HCT116 (cell line): ENCODE results near the gene ROBO1. TPM values are rescaled to one million over a fixed set of nuclear protein-coding genes. Genes with fewer than 3 reads are reported as not detected.

ENCODE experiments used
- ATAC-seq: fragments of 200-7000 bp; cut with Tn5 transposase; 2 replicates; pipeline ENCODE4 v1.9.1; 2020; ENCODE audit warnings: mild to moderate bottlenecking, moderate library complexity
- BruUV-seq: library from RNA; stranded (reverse); fragments of 400-500 nt; replicated peaks from 2 replicates; lab custom pipeline; 2021; lab: Mats Ljungman, UMichigan
- CTCF ChIA-PET: fragments of 300-600 bp; sonication (Branson Sonifier 250); formaldehyde crosslinking; loops from one replicate; lab custom pipeline; 2021; ENCODE audit warnings: antibody characterized with exemption; lab: Charles Lee
- POLR2A ChIA-PET: fragments of 300-600, 350-600 bp; sonication (Branson Sonifier 250); formaldehyde crosslinking; loops from one replicate; lab custom pipeline; 2021; ENCODE audit warnings: antibody characterized with exemption; lab: Charles Lee
- RAD21 ChIA-PET, 2 experiments: fragments of 300-600 bp; sonication (Branson Sonifier 250); formaldehyde crosslinking; loops; one replicate each; lab custom pipeline; 2023; ENCODE audit warnings: low total read pairs in 2 of 2; ENCODE audit not compliant: uncharacterized antibody in 2 of 2, unreplicated experiment in 2 of 2, low non-redundant PET in 1 of 2; lab: Charles Lee
- DNase-seq: peaks from one replicate; pipeline ENCODE4 v3.0.0-alpha.2; 2010; ENCODE audit warnings: low read depth, low spot score
- H2AFZ ChIP-seq: fragments of 200-600 bp; shearing (Covaris generic), sonication (generic); 2 replicates; pipeline ENCODE4 v1.6.1; 2017; ENCODE audit warnings: low read depth, mixed run types, mixed read lengths, antibody characterized with exemption, low read length; ENCODE audit not compliant: poor library complexity, severe bottlenecking
- H3K27ac ChIP-seq: 2 replicates; pipeline ENCODE4 v1.5.1; 2012; ENCODE audit warnings: low read depth, low read length
- H3K27me3 ChIP-seq: fragments of 200-600 bp; sonication (generic); 2 replicates; pipeline ENCODE4 v1.6.1; 2016; ENCODE audit warnings: mixed run types, low read length, mixed read lengths; ENCODE audit not compliant: insufficient read depth
- H3K36me3 ChIP-seq, 2 experiments: fragments of 200-500 bp in 1 of 2; fragments of 200-600 bp in 1 of 2; sonication (Bioruptor generic) in 1 of 2; sonication (generic) in 1 of 2; 2 replicates each; pipeline versions ENCODE4 v1.5.1 to v1.6.1; 2014 to 2016; ENCODE audit warnings: low read length in 2 of 2, inconsistent platforms in 1 of 2, mixed read lengths in 1 of 2, mixed run types in 1 of 2; ENCODE audit not compliant: insufficient read depth in 2 of 2, control insufficient read depth in 1 of 2
- H3K4me1 ChIP-seq, 2 experiments: fragments of 200-600 bp in 1 of 2; sonication (generic) in 1 of 2; 2 replicates each; pipeline versions ENCODE4 v1.5.1 to v1.6.1; 2012 to 2017; ENCODE audit warnings: low read length in 2 of 2, inconsistent platforms in 1 of 2, mild to moderate bottlenecking in 1 of 2, mixed read lengths in 1 of 2, mixed run types in 1 of 2, moderate library complexity in 1 of 2; ENCODE audit not compliant: insufficient read depth in 2 of 2, control insufficient read depth in 1 of 2
- H3K4me2 ChIP-seq: fragments of 200-600 bp; sonication (generic); 2 replicates; pipeline ENCODE4 v1.6.1; 2017; ENCODE audit warnings: mixed run types, low read length, mixed read lengths
- H3K4me3 ChIP-seq, 2 experiments: fragments of 200-600 bp in 1 of 2; sonication (generic) in 1 of 2; replicated peaks in 1 of 2; 2 replicates each; pipeline ENCODE4 v1.5.1; 2011 to 2016; ENCODE audit warnings: low read length in 2 of 2, control low read depth in 1 of 2, low read depth in 1 of 2, mild to moderate bottlenecking in 1 of 2, mixed read lengths in 1 of 2, mixed run types in 1 of 2
- H3K79me2 ChIP-seq: fragments of 200-600 bp; sonication (generic); 2 replicates; pipeline ENCODE4 v1.6.1; 2017; ENCODE audit warnings: mild to moderate bottlenecking, mixed run types, low read length, moderate library complexity, mixed read lengths; ENCODE audit not compliant: insufficient read depth
- H3K9ac ChIP-seq: fragments of 200-600 bp; sonication (generic); 2 replicates; pipeline ENCODE4 v1.6.1; 2016; ENCODE audit warnings: low read length, mixed read lengths
- H3K9me2 ChIP-seq: fragments of 200-600 bp; sonication (generic), shearing (Covaris generic); 2 replicates; pipeline ENCODE4 v1.6.1; 2017; ENCODE audit warnings: mixed run types, mild to moderate bottlenecking, moderate library complexity; ENCODE audit not compliant: insufficient read depth
- H3K9me3 ChIP-seq, 2 experiments: fragments of 200-500 bp in 1 of 2; fragments of 200-600 bp in 1 of 2; sonication (Bioruptor generic) in 1 of 2; sonication (generic) in 1 of 2; 2 replicates each; pipeline ENCODE4 v1.6.1; 2014 to 2017; ENCODE audit warnings: low read length in 2 of 2, mixed read lengths in 2 of 2, inconsistent platforms in 1 of 2, low read depth in 1 of 2, mild to moderate bottlenecking in 1 of 2, mixed run types in 1 of 2, moderate library complexity in 1 of 2; ENCODE audit not compliant: control insufficient read depth in 1 of 2, insufficient read depth in 1 of 2
- H4K20me1 ChIP-seq: fragments of 200-600 bp; sonication (generic), shearing (Covaris generic); 2 replicates; pipeline ENCODE4 v1.6.1; 2017; ENCODE audit warnings: mixed run types, mild to moderate bottlenecking, moderate library complexity; ENCODE audit not compliant: insufficient read depth
- ATF3 ChIP-seq: IDR thresholded peaks from 2 replicates; pipeline ENCODE4 v1.6.1; 2012
- CEBPB ChIP-seq: IDR thresholded peaks from 2 replicates; pipeline ENCODE4 v1.6.1; 2012; ENCODE audit warnings: low read depth
- CTCF ChIP-seq, 3 experiments: fragments of 200-600 bp in 1 of 3; sonication (generic) in 1 of 3; IDR thresholded peaks in 2 of 3; conservative IDR thresholded peaks in 1 of 3; 2 replicates each; pipeline ENCODE4 v1.5.1; 2012 to 2017; ENCODE audit warnings: low read depth in 2 of 3, low read length in 2 of 3, antibody characterized with exemption in 1 of 3, borderline replicate concordance in 1 of 3, control low read depth in 1 of 3, mild to moderate bottlenecking in 1 of 3, mixed read lengths in 1 of 3, mixed run types in 1 of 3, moderate library complexity in 1 of 3; ENCODE audit not compliant: insufficient read depth in 1 of 3
- EGR1 ChIP-seq: IDR thresholded peaks from 2 replicates; pipeline ENCODE4 v1.6.1; 2012; ENCODE audit warnings: low read depth
- ELF1 ChIP-seq: IDR thresholded peaks from 2 replicates; pipeline ENCODE4 v1.6.1; 2012; ENCODE audit warnings: low read depth, borderline replicate concordance
- EZH2 ChIP-seq: fragments of 200-600 bp; sonication (generic); IDR thresholded peaks from 2 replicates; pipeline ENCODE4 v1.6.1; 2017; ENCODE audit warnings: antibody characterized with exemption, mixed run types
- EZH2phosphoT487 ChIP-seq: fragments of 200-600 bp; IDR thresholded peaks from 2 replicates; pipeline ENCODE4 v1.6.1; 2018; ENCODE audit warnings: antibody characterized with exemption, borderline replicate concordance
- FOSL1 ChIP-seq: IDR thresholded peaks from 2 replicates; pipeline ENCODE4 v1.6.1; 2012; ENCODE audit warnings: low read depth
- JUND ChIP-seq: IDR thresholded peaks from 2 replicates; pipeline ENCODE4 v1.6.1; 2012
- MAX ChIP-seq: IDR thresholded peaks from 2 replicates; pipeline ENCODE4 v1.6.1; 2012
- POLR2A ChIP-seq: IDR thresholded peaks from 2 replicates; pipeline ENCODE4 v1.7.0; 2011; ENCODE audit warnings: borderline replicate concordance; ENCODE audit not compliant: insufficient read depth, insufficient read length; ENCODE audit errors: extremely low read depth
- RAD21 ChIP-seq: IDR thresholded peaks from 2 replicates; pipeline ENCODE4 v1.6.1; 2012; ENCODE audit warnings: low read depth, mild to moderate bottlenecking
- REST ChIP-seq: IDR thresholded peaks from 2 replicates; pipeline ENCODE4 v1.6.1; 2012; ENCODE audit warnings: low read depth
- SIN3A ChIP-seq: IDR thresholded peaks from 2 replicates; pipeline ENCODE4 v1.6.1; 2012; ENCODE audit warnings: low read depth
- SRF ChIP-seq: IDR thresholded peaks from 2 replicates; pipeline ENCODE4 v1.6.1; 2012; ENCODE audit warnings: low read depth
- TCF7L2 ChIP-seq: IDR thresholded peaks from 2 replicates; pipeline ENCODE4 v1.7.0; 2011; ENCODE audit warnings: borderline replicate concordance, inconsistent platforms; ENCODE audit not compliant: insufficient read depth, insufficient read length; ENCODE audit errors: extremely low read depth
- YY1 ChIP-seq: IDR thresholded peaks from 2 replicates; pipeline ENCODE4 v1.6.1; 2011; ENCODE audit warnings: low read length, low read depth, moderate library complexity, mild to moderate bottlenecking; ENCODE audit not compliant: insufficient replicate concordance; ENCODE audit errors: extremely low read depth
- ZFX ChIP-seq: fragments of 450-650 bp; IDR thresholded peaks from 2 replicates; pipeline ENCODE4 v1.6.1; 2017
- ZNF274 ChIP-seq: fragments of 200-500 bp; sonication (Bioruptor generic); IDR thresholded peaks from 2 replicates; pipeline ENCODE4 v1.6.1; 2014; ENCODE audit warnings: mild to moderate bottlenecking, low read depth, low read length, inconsistent platforms
- intact Hi-C: fragments of 100-400 bp; cut with micrococcal nuclease; formaldehyde crosslinking; loops from 2 replicates; pipeline ENCODE4 v1.10.0; 2022
- total RNA-seq: library from RNA; stranded (reverse); gene quantifications from one replicate; pipeline ENCODE4 v1.2.1, GENCODE V29; 2021; ENCODE audit not compliant: unreplicated experiment
- TF ChIP-seq, protein P1 (sequence below): IDR thresholded peaks from 2 replicates; pipeline ENCODE4 v1.6.1; 2011; ENCODE audit warnings: mild to moderate bottlenecking, low read length, moderate library complexity; ENCODE audit not compliant: insufficient replicate concordance; ENCODE audit errors: extremely low read depth

Gene ROBO1
- total RNA-seq, 1 experiment from 2014 or later = 0.27 TPM

- TF ChIP-seq REST (no peak), ZFX (no peak), ATF3 (no peak), ZNF274 (no peak), CTCF (IDR thresholded peaks at IDR 0.05 in 2 of 3, conservative IDR thresholded peaks at IDR 0.05 in 1 of 3; ENCODE audit: borderline replicate concordance in 1 of 3, insufficient read depth in 1 of 3, low read depth in 2 of 3, low read length in 2 of 3) (no peak), POLR2A (no peak), FOSL1 (no peak), TCF7L2 (no peak), SRF (no peak), JUND (no peak), SIN3A (no peak), EZH2 (no peak), MAX (no peak), ELF1 (no peak), EGR1 (no peak), EZH2phosphoT487 (no peak), YY1 (no peak), RAD21 (no peak), CEBPB (no peak)
- TF ChIP-seq, protein P1, sequence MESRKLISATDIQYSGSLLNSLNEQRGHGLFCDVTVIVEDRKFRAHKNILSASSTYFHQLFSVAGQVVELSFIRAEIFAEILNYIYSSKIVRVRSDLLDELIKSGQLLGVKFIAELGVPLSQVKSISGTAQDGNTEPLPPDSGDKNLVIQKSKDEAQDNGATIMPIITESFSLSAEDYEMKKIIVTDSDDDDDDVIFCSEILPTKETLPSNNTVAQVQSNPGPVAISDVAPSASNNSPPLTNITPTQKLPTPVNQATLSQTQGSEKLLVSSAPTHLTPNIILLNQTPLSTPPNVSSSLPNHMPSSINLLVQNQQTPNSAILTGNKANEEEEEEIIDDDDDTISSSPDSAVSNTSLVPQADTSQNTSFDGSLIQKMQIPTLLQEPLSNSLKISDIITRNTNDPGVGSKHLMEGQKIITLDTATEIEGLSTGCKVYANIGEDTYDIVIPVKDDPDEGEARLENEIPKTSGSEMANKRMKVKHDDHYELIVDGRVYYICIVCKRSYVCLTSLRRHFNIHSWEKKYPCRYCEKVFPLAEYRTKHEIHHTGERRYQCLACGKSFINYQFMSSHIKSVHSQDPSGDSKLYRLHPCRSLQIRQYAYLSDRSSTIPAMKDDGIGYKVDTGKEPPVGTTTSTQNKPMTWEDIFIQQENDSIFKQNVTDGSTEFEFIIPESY = no peak
- BruUV-seq = no TSS peak
- DNase-seq (no peak), ATAC-seq (no peak)
- Histone ChIP-seq H3K9ac (no peak overlapping the region), H3K9me3 (peaks cover 7 to 8% of the 10 kb centered on the region in 2 experiments; a peak in 3 of 4 replicates), H3K9me2 (no peaks in the 10 kb centered on the region), H3K36me3 (no peaks in the 10 kb centered on the region), H3K4me2 (no peak overlapping the region), H2AFZ (no peak overlapping the region), H3K4me3 (no peak overlapping the region), H4K20me1 (no peaks in the 10 kb centered on the region), H3K27me3 (no peaks in the 10 kb centered on the region), H3K4me1 (no peaks in the 10 kb centered on the region), H3K27ac (no peak overlapping the region), H3K79me2 (no peaks in the 10 kb centered on the region)
- ChIA-PET RAD21 (no interaction called here), CTCF (no interaction called here), POLR2A (no interaction called here)
- intact Hi-C loops = no loop called here
Observed at GRCh38 chr3:78721771-78722543, 1045.8 kb downstream of the ROBO1 start.
